ENCODE data around the gene MGAT2.

The MGAT2 gene

GRCh38 chr14:49620182-49621113, at the start of gene MGAT2, which contains the start of gene RPL36AL:
MGAT2 (plus strand) TSS chr14:49620799; CDS start chr14:49621269, 470 bp downstream.
RPL36AL (minus strand) TSS chr14:49620626; CDS start chr14:49619104, 1,522 bp downstream.
- DNase-seq (ENCODE audit: low read depth): peak; percentile 99

- no peak for DNase-seq (ENCODE audit: low read depth)
These were observed 46.6 kb upstream of the MGAT2 start for GRCh38 chr14:49574038-49574437.

GRCh38 chr14:49578141-49578540, 42.5 kb upstream of the MGAT2 start:
- no peak for DNase-seq (ENCODE audit: low read depth)

- no peak for DNase-seq (ENCODE audit: low read depth)
These were observed 40.8 kb upstream of the MGAT2 start for GRCh38 chr14:49579841-49580240.

- peak; percentile 22 for DNase-seq (ENCODE audit: low read depth)
These were observed 39.1 kb upstream of the MGAT2 start for GRCh38 chr14:49581209-49582112.

- DNase-seq (ENCODE audit: low read depth): peak; percentile 26
These were observed 38.3 kb upstream of the MGAT2 start for GRCh38 chr14:49582113-49582977.

GRCh38 chr14:49583629-49584028, 37.0 kb upstream of the MGAT2 start:
- DNase-seq (ENCODE audit: low read depth): peak; percentile 14

- DNase-seq (ENCODE audit: low read depth): no peak
These were observed 36.5 kb upstream of the MGAT2 start for GRCh38 chr14:49584058-49584457.

- DNase-seq (ENCODE audit: low read depth): peak; percentile 36
These were observed 35.5 kb upstream of the MGAT2 start for GRCh38 chr14:49584981-49585640.

GRCh38 chr14:49585803-49586672, 34.6 kb upstream of the MGAT2 start, which contains the start of gene RPS29:
RPS29 (minus strand) TSS chr14:49586380; CDS start chr14:49586346, 34 bp downstream.
- DNase-seq (ENCODE audit: low read depth): peak; percentile 99

- DNase-seq (ENCODE audit: low read depth): peak; percentile 84
These were observed 33.7 kb upstream of the MGAT2 start for GRCh38 chr14:49586673-49587460.

- DNase-seq (ENCODE audit: low read depth): no peak
These were observed 31.2 kb upstream of the MGAT2 start for GRCh38 chr14:49589387-49589786.

GRCh38 chr14:49593016-49593415, 27.6 kb upstream of the MGAT2 start:
- peak; percentile 90 for DNase-seq (ENCODE audit: low read depth)

GRCh38 chr14:49594347-49595091, 26.1 kb upstream of the MGAT2 start:
- peak; percentile 52 for DNase-seq (ENCODE audit: low read depth)

- no peak for DNase-seq (ENCODE audit: low read depth)
These were observed 22.5 kb upstream of the MGAT2 start for GRCh38 chr14:49598189-49598484.

- DNase-seq (ENCODE audit: low read depth): peak; percentile 94
These were observed 21.9 kb upstream of the MGAT2 start, which contains the start of gene LRR1 for GRCh38 chr14:49598485-49599300. LRR1 (plus strand) TSS chr14:49598940; CDS start chr14:49599021, 81 bp downstream.

GRCh38 chr14:49607583-49607982, 13.0 kb upstream of the MGAT2 start:
- DNase-seq (ENCODE audit: low read depth): no peak

Data from ELR (cell line).